IMR-90 (cell line): Measurements from ENCODE around the gene SSR1. TPM values are rescaled to one million over a fixed set of nuclear protein-coding genes. Genes with fewer than 3 reads are reported as not detected.

Experiments used
- ATAC-seq: fragments of 200-7000 bp; cut with Tn5 transposase; 2 replicates; pipeline ENCODE4 v1.9.1; 2020; ENCODE audit warnings: low read depth, mild to moderate bottlenecking, moderate library complexity
- BruUV-seq: library from RNA; stranded (reverse); fragments of 400-500 nt; replicated peaks from 2 replicates; lab custom pipeline; 2021; lab: Mats Ljungman, UMichigan
- CTCF ChIA-PET: fragments of 300-600 bp; formaldehyde crosslinking; extraction: SDS; loops from one replicate; lab custom pipeline; 2021; ENCODE audit warnings: antibody characterized with exemption; lab: Yijun Ruan, JAX
- POLR2A ChIA-PET: fragments of 300-600 bp; sonication (Branson Sonifier 250); formaldehyde crosslinking; loops from one replicate; lab custom pipeline; 2022; ENCODE audit warnings: antibody characterized with exemption; ENCODE audit not compliant: unreplicated experiment; lab: Charles Lee
- DNase-seq: peaks from one replicate; pipeline ENCODE4 v3.0.0; 2013
- H2AFZ ChIP-seq: replicated peaks from 2 replicates; pipeline ENCODE3; 2013; ENCODE audit warnings: low read length, mild to moderate bottlenecking; ENCODE audit not compliant: poor library complexity
- H2AK5ac ChIP-seq: 2 replicates; pipeline ENCODE4 v1.6.1; 2013; ENCODE audit warnings: low read depth, low read length, inconsistent platforms
- H2AK9ac ChIP-seq: replicated peaks from 2 replicates; pipeline ENCODE3; 2013; ENCODE audit warnings: mild to moderate bottlenecking, low read depth, low read length, moderate library complexity; ENCODE audit not compliant: poor library complexity
- H2BK120ac ChIP-seq: 2 replicates; pipeline ENCODE4 v1.6.1; 2013; ENCODE audit warnings: low read depth, low read length, inconsistent platforms
- H2BK15ac ChIP-seq: 3 replicates; pipeline ENCODE4 v1.6.1; 2013; ENCODE audit warnings: low read depth, low read length, inconsistent platforms
- H2BK20ac ChIP-seq: 2 replicates; pipeline ENCODE4 v1.6.1; 2013; ENCODE audit warnings: low read depth, mild to moderate bottlenecking, inconsistent platforms, low read length, moderate library complexity
- H2BK5ac ChIP-seq: 2 replicates; pipeline ENCODE4 v1.6.1; 2013; ENCODE audit warnings: mild to moderate bottlenecking, low read depth, low read length, inconsistent platforms; ENCODE audit not compliant: poor library complexity, severe bottlenecking
- H3K14ac ChIP-seq: replicated peaks from 2 replicates; pipeline ENCODE4 v1.6.1; 2013; ENCODE audit warnings: low read depth, low read length, inconsistent platforms
- H3K18ac ChIP-seq: 2 replicates; pipeline ENCODE4 v1.6.1; 2013; ENCODE audit warnings: low read depth, low read length, control low read depth
- H3K23ac ChIP-seq: 2 replicates; pipeline ENCODE4 v1.6.1; 2013; ENCODE audit warnings: low read depth, low read length, inconsistent platforms
- H3K27ac ChIP-seq: 2 replicates; pipeline ENCODE4 v1.5.1; 2013; ENCODE audit warnings: mild to moderate bottlenecking, control low read depth, low read length; ENCODE audit not compliant: insufficient read depth
- H3K27me3 ChIP-seq: 2 replicates; pipeline ENCODE4 v1.6.1; 2013; ENCODE audit warnings: low read length; ENCODE audit not compliant: control insufficient read depth, insufficient read depth
- H3K36me3 ChIP-seq: 2 replicates; pipeline ENCODE4 v1.6.1; 2013; ENCODE audit warnings: low read length, mixed read lengths; ENCODE audit not compliant: control insufficient read depth, insufficient read depth
- H3K4ac ChIP-seq: 2 replicates; pipeline ENCODE4 v1.6.1; 2013; ENCODE audit warnings: low read depth, low read length, inconsistent platforms
- H3K4me1 ChIP-seq: 2 replicates; pipeline ENCODE4 v1.6.1; 2013; ENCODE audit warnings: low read length, mixed read lengths; ENCODE audit not compliant: control insufficient read depth, insufficient read depth
- H3K4me2 ChIP-seq: 2 replicates; pipeline ENCODE4 v1.6.1; 2013; ENCODE audit warnings: low read depth, mild to moderate bottlenecking, control low read depth, low read length, moderate library complexity
- H3K4me3 ChIP-seq: 2 replicates; pipeline ENCODE4 v1.5.1; 2013; ENCODE audit warnings: low read depth, mild to moderate bottlenecking, control low read depth, low read length, moderate library complexity; ENCODE audit not compliant: insufficient read depth
- H3K56ac ChIP-seq: 2 replicates; pipeline ENCODE4 v1.6.1; 2013; ENCODE audit warnings: low read length, inconsistent platforms; ENCODE audit not compliant: insufficient read depth; ENCODE audit errors: extremely low read depth
- H3K79me1 ChIP-seq, 2 experiments: 2 replicates each; pipeline ENCODE4 v1.6.1; 2013; ENCODE audit warnings: low read length in 2 of 2, inconsistent platforms in 1 of 2, low read depth in 1 of 2
- H3K9ac ChIP-seq: 2 replicates; pipeline ENCODE4 v1.6.1; 2013; ENCODE audit warnings: low read depth, low read length, control low read depth
- H3K9me1 ChIP-seq: 2 replicates; pipeline ENCODE4 v1.6.1; 2013; ENCODE audit warnings: low read length, inconsistent platforms; ENCODE audit not compliant: insufficient read depth
- H3K9me3 ChIP-seq: 2 replicates; pipeline ENCODE4 v1.6.1; 2013; ENCODE audit warnings: low read length; ENCODE audit not compliant: control insufficient read depth, insufficient read depth
- H4K20me1 ChIP-seq: 2 replicates; pipeline ENCODE4 v1.6.1; 2013; ENCODE audit warnings: low read length, inconsistent platforms; ENCODE audit not compliant: insufficient read depth
- H4K5ac ChIP-seq: 2 replicates; pipeline ENCODE4 v1.6.1; 2013; ENCODE audit warnings: mild to moderate bottlenecking, low read depth, low read length, control low read depth
- H4K8ac ChIP-seq, 2 experiments: 2 replicates each; pipeline ENCODE4 v1.6.1; 2013; ENCODE audit warnings: low read depth in 2 of 2, low read length in 2 of 2, control low read depth in 1 of 2, inconsistent platforms in 1 of 2
- H4K91ac ChIP-seq: 2 replicates; pipeline ENCODE4 v1.6.1; 2013; ENCODE audit warnings: low read depth, low read length, inconsistent platforms; ENCODE audit not compliant: insufficient read depth
- BHLHE40 ChIP-seq: fragments of 150-350 bp; IDR thresholded peaks from 2 replicates; pipeline ENCODE4 v1.6.1; 2016; ENCODE audit warnings: mild to moderate bottlenecking, low read depth, low read length
- CEBPB ChIP-seq: IDR thresholded peaks from 2 replicates; pipeline ENCODE4 v1.6.1; 2012; ENCODE audit warnings: low read depth, low read length, improper control_type of control experiment
- CTCF ChIP-seq: conservative IDR thresholded peaks from 2 replicates; pipeline ENCODE4 v1.5.1; 2012; ENCODE audit warnings: mild to moderate bottlenecking, low read depth, low read length, improper control_type of control experiment
- ELK1 ChIP-seq: fragments of 150-350 bp; IDR thresholded peaks from 2 replicates; pipeline ENCODE4 v1.6.1; 2016; ENCODE audit warnings: low read depth, mild to moderate bottlenecking, low read length, moderate library complexity, borderline replicate concordance
- MAFK ChIP-seq: IDR thresholded peaks from 2 replicates; pipeline ENCODE4 v1.6.1; 2012; ENCODE audit warnings: low read depth, low read length, improper control_type of control experiment
- MXI1 ChIP-seq: IDR thresholded peaks from 2 replicates; pipeline ENCODE4 v1.6.1; 2012; ENCODE audit warnings: low read depth, mild to moderate bottlenecking, low read length, moderate library complexity, borderline replicate concordance
- NFE2L2 ChIP-seq: fragments of 150-350 bp; IDR thresholded peaks from 2 replicates; pipeline ENCODE4 v1.6.1; 2016; ENCODE audit warnings: low read depth, mild to moderate bottlenecking, low read length
- POLR2A ChIP-seq: IDR thresholded peaks from 2 replicates; pipeline ENCODE4 v1.6.1; 2012; ENCODE audit warnings: mild to moderate bottlenecking, low read depth, low read length
- RCOR1 ChIP-seq: IDR thresholded peaks from 2 replicates; pipeline ENCODE4 v1.6.1; 2012; ENCODE audit warnings: mild to moderate bottlenecking, low read length, improper control_type of control experiment; ENCODE audit not compliant: insufficient replicate concordance
- RFX5 ChIP-seq: IDR thresholded peaks from 2 replicates; pipeline ENCODE4 v1.8.0; 2012; ENCODE audit warnings: low read depth, mild to moderate bottlenecking, low read length, moderate library complexity
- SMC3 ChIP-seq: fragments of 150-350 bp; IDR thresholded peaks from 2 replicates; pipeline ENCODE4 v1.6.1; 2016; ENCODE audit warnings: low read depth, mild to moderate bottlenecking, antibody characterized with exemption, low read length, moderate library complexity
- WGBS, 2 experiments: methylation state at CpG; one replicate each; pipeline versions ENCODE4 v1.1.5 to v1.1.7; 2013; ENCODE audit warnings: missing lambda C conversion rate in 2 of 2; ENCODE audit not compliant: insufficient read length in 1 of 2; ENCODE audit errors: extremely low coverage in 2 of 2; 5-methylcytosine and 5-hydroxymethylcytosine counted together
- dilution Hi-C: fragments of 300-500 bp; cut with HindIII; formaldehyde crosslinking; loops from one replicate; pipeline ENCODE4 v1.14.3; 2018; ENCODE audit warnings: low sequenced_read_pairs; ENCODE audit not compliant: unreplicated experiment
- in situ Hi-C: fragments of 300-500 bp; cut with MboI; formaldehyde crosslinking; loops from 3 replicates; pipeline ENCODE4 v1.14.3; 2019; ENCODE audit warnings: low sequenced_read_pairs, inconsistent platforms, mixed read lengths
- intact Hi-C: fragments of 100-400 bp; cut with micrococcal nuclease; formaldehyde crosslinking; loops from 2 replicates; pipeline ENCODE4 v1.10.0; 2022
- polyA plus RNA-seq, 3 experiments: library from polyadenylated mRNA; depleted of rRNA; stranded (reverse); fragments of >200 nt; gene quantifications; 2 replicates each; pipeline ENCODE4 v1.2.3, GENCODE V29; 2012; ENCODE audit warnings: low replicate concordance in 1 of 3
- total RNA-seq: library from RNA; depleted of rRNA; stranded (reverse); fragments of >200 nt; gene quantifications from 2 replicates; pipeline ENCODE4 v1.2.3, GENCODE V29; 2012

Gene SSR1
- total and polyA plus RNA-seq, 2 of the 4 experiments (the other 2 are of a cell fraction): 110 to 120 TPM

GRCh38 chr6:7238526-7238899 lies 74.5 kb downstream of the SSR1 start:
- no CpG with 5 or more reads among the region's 5 CpGs for WGBS, 2 experiments
- Histone ChIP-seq H3K18ac (no peak overlapping the region), H2BK5ac (no peak overlapping the region), H2AK9ac (no peak overlapping the region), H3K23ac (no peak overlapping the region), H3K27ac (no peak overlapping the region), H4K91ac (no peak overlapping the region), H3K4me2 (no peak overlapping the region), H2BK20ac (no peak overlapping the region), H3K79me1 (peaks cover 34 to 87% of the 10 kb centered on the region in 2 experiments), H3K9me3 (no peaks in the 10 kb centered on the region), H2BK15ac (no peak overlapping the region), H3K9me1 (peaks cover 17% of the 10 kb centered on the region), H2BK120ac (no peak overlapping the region), H3K27me3 (no peaks in the 10 kb centered on the region), H3K56ac (no peak overlapping the region), H2AK5ac (no peak overlapping the region), H4K5ac (no peak overlapping the region), H2AFZ (no peak overlapping the region), H4K20me1 (peaks cover 44% of the 10 kb centered on the region), H3K4ac (no peak overlapping the region), H3K4me3 (no peak overlapping the region), H3K14ac (no peak overlapping the region), H3K4me1 (peaks cover 13% of the 10 kb centered on the region), H4K8ac (no peak overlapping the region), H3K9ac (no peak overlapping the region), H3K36me3 (peaks cover 25% of the 10 kb centered on the region)
- no TSS peak for BruUV-seq
- POLR2A ChIA-PET: no interaction called here
- DNase-seq (no peak), ATAC-seq (no peak)
- dilution Hi-C loops (no loop called here), intact Hi-C loops (no loop called here), in situ Hi-C loops (no loop called here)
- no peak for TF ChIP-seq MAFK
- TF ChIP-seq ELK1: no peak
- no peak for TF ChIP-seq MXI1
- TF ChIP-seq POLR2A: no peak
- TF ChIP-seq NFE2L2: no peak
- no peak for TF ChIP-seq RCOR1
- no peak for TF ChIP-seq CEBPB
- TF ChIP-seq RFX5: no peak
- TF ChIP-seq SMC3: no peak
- TF ChIP-seq CTCF: no peak
- no peak for TF ChIP-seq BHLHE40
- CTCF ChIA-PET: interaction anchor here (0.7 to 1.8 kb wide), 5 partner anchors 12 to 515 kb away, joined by 3 to 5 read pairs (median 3); no protein-coding TSS in a partner anchor
